Measurements from ENCODE around the gene GRPEL2.

The GRPEL2 gene

DNA sequence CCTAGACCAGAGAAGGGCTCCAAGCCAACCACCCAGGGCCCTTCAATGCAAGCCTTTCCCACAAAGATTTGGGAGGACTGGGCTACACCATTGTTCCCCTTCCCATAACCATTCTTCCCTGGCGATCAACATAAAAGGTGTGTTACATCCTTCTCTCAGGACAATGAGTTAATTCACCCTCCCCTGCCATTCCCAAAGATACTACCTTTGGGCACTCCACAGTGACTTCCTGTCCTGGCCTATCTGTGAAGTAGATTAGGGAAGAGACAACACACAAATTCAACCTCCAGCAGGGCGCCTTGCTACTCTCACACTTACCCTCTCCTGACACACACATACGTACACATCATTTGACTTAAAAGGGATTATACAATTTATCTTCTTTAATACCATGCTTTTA lies 57.0 kb downstream of the GRPEL2 start:
- no peak for DNase-seq

Measured in NCI-H2171 (cell line).